Forelimb muscle (tissue), 1 donor: ENCODE data around the gene DAAM2. TPM values are rescaled to one million over a fixed set of nuclear protein-coding genes. Genes with fewer than 3 reads are reported as not detected.

Source experiments
- DNase-seq: peaks from one replicate; pipeline ENCODE4 v3.0.0-alpha.2; 2013; ENCODE audit warnings: low read depth
- polyA plus RNA-seq: library from polyadenylated mRNA; unstranded; fragments of 120-200 nt; gene quantifications from one replicate; pipeline ENCODE4 v1.2.1, GENCODE V29; 2013; ENCODE audit not compliant: insufficient read length

Gene DAAM2
- polyA plus RNA-seq, 1 donor, result 35.2 TPM

GRCh38 chr6:39887692-39888450, 95.7 kb downstream of the DAAM2 start:
- no peak for DNase-seq

GRCh38 chr6:39889229-39889628, 97.1 kb downstream of the DAAM2 start:
- DNase-seq, result no peak

DNA sequence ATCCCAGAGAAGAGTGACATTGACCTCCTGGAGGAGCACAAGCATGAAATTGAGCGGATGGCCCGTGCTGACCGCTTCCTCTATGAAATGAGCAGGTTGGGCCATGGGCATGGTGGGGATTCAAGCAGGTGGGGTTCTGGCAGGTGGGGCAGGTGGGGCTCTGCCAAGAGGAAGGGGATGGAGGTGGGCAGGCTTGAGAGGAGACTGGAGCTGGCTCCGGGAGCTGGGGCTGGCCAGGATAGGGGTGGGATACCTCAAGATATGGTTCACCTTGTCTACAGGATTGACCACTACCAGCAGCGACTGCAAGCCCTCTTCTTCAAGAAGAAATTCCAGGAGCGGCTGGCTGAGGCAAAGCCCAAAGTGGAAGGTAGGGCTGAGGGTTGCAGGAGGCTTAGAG, 99.2 kb downstream of the DAAM2 start:
- no peak for DNase-seq

DNA sequence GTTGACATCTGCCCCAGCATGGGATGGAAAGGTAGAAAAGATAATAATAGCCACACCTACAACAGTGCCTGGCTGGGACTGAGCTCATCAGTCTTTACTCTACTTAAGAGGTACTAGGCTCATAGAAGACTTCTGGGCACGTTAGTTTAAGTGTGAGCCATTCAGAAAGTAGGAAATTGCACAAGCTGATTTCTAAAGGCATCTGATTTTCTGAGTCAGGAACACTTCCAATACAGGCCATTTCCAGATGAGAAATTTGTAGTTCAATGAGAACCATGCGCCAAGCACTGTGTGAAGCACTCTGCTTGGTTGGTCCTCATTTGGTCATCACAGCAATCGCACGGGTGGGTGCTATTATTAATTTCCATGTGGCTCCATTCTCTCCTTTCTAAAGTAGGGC, 99.8 kb downstream of the DAAM2 start:
- no peak for DNase-seq

- no peak for DNase-seq
Observed at GRCh38 chr6:39892490-39893129, 100.4 kb downstream of the DAAM2 start.

- no peak for DNase-seq
Observed at GRCh38 chr6:39893286-39893685, 101.1 kb downstream of the DAAM2 start.

GRCh38 chr6:39896701-39897100, 104.5 kb downstream of the DAAM2 start:
- no peak for DNase-seq

DNA sequence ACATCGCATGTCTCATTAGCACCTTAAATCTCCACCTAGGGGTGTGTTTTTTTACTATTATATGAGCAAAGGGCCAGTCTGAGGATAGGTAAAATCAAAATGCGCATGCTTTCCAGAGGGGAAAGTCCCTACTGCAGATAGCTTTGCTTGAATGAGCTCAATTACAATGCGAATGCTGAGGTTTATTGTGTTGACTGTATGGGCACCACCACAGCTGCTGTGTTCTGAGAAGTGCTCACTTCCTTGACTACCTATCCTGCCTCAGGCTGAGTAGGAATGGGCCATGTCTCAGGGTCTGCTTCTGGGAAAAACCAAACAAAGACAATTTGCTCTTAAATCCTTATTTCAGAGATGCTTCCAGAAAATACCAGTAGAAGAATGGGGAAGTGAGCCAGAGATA, 105.5 kb downstream of the DAAM2 start:
- DNase-seq, result no peak

GRCh38 chr6:39898625-39899024, 106.4 kb downstream of the DAAM2 start:
- DNase-seq, result no peak

DNA sequence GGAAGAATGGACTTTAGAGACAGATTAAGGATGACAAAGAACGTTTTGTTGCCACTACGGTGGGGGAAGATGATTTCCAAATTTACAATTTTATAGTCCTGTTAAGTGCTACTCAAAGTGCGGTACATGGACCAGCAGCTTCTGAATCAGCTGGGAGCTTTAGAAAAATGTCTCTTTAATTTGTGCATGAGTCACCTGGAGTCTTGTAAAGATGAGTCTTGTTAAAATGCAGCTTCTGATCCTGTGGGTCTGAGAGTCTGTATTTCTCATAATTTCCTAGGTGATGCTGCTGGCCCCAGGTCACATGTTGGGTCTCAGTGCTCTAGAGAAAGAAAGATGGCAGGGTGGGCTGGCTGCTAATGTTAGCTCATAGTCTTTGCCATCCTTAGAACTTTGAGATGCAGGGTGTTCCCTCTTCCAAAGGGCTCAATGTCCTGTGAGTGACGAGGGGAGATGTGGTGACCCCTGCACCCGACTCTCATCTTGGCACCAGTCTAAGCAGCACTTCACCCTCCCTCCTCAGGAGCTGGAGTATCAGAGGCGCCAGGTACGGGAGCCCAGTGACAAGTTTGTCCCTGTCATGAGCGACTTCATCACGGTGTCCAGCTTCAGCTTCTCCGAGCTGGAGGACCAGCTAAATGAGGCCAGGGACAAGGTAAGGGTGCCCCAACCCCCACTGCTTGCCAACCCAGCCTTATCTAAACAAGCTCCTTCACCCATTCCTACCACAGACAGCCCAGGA, 107.5 kb downstream of the DAAM2 start:
- no peak for DNase-seq

DNA sequence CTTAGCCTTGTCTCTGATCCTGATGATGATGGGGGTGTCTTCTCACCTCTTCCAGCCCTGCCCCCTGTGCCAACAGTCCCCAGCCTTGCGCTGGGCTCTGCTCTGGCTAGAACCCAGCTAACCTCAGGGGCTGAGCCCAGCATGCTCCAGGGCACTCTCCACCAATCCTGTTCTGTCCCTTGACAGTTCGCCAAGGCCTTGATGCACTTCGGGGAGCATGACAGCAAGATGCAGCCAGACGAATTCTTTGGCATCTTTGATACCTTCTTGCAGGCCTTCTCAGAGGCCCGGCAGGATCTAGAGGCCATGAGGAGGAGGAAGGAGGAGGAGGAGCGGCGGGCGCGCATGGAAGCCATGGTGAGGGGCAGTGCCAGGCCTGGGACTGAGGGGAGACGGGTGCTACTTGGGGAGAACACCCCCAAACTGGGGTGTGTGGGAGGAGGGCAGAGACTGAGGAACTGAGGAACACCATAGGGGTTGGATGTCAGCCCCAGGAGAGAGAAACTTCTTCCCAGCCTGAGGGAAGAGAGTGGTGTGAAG, 109.0 kb downstream of the DAAM2 start:
- DNase-seq, result no peak

DNA sequence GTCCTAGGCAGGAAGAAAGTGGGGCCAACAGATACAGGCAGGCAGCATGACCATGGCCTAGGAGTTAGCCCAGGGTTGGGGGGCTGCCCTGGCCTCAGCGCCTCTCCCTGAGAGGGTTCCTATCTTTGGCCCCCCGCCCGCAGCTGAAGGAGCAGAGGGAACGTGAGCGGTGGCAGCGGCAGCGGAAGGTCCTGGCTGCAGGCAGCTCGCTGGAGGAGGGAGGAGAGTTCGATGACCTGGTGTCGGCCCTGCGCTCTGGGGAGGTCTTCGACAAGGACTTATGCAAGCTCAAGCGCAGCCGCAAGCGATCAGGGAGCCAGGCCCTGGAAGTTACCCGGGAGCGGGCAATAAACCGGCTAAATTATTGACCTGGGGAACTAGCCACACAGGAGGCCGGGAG, 109.5 kb downstream of the DAAM2 start:
- no peak for DNase-seq

DNA sequence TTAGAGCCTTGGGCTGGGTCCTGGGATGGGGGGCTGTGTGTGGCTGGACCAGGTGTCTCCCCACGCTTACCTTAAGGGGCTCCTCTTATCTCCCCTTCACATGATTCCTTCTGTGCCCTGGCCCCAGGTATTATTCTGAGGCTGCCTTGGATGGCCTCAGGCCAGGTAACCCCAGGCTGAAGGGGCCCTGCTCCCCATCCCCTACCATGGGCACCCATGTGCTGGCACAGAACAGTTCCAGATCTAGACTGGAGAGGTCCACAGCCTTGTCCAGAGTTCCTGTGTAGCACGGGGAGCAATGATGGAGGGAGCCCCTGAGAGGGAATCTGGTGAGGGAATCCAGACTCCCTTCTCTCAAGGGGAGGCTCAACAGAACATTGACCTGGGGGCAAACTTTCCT, 110.0 kb downstream of the DAAM2 start:
- no peak for DNase-seq

DNA sequence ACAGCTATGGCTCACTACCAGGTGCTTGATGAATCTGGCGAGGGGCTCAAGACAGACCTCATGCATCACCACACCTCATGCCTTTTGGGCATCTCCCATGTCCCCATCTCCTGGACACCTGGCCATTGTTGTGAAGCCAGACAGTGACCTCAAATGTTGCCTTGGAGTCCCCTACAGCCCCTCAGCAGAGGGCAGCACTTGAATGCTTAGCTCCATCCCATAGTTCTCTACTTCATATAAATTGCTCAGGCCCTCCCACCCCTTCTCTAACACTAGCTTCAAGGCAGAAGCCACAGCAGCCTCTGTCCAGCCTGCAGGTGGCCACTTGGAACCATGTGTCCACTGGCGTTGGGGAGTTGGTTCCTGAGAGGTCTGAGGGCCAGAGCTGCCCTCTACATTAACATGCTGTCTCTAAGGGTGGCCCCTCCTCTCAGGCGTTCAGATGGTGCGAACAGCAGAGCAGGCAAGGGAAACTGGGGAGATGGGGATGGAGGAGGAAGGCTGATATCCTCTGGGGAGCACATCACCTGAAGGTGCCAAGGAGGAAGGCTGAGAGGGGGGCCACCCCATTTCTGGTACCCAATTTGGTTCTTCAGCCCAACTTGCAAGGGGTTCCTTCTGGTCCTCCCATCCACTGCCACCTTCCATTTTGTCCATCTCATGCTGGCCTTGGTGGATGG, 110.8 kb downstream of the DAAM2 start:
- no peak for DNase-seq

DNA sequence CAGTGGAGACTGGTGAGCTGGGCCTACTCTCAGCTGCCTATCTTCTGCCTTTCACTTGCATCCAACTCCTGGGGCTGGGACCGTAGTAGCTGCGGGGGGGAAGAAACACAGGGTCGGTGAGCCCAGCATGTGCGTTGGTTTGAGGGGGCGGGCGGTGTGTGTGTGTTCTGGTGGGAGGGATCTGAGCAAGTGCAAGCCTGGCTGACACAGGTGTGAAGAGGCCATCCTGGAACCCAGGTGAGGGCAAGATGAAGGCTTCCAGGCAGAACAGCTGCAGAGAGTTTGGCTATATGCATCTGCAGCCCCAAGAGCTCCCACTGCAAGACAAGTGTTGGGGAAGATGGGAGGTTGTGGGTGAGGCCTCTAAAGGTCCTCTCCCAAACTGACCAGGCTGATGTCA, 111.5 kb downstream of the DAAM2 start:
- no peak for DNase-seq

DNA sequence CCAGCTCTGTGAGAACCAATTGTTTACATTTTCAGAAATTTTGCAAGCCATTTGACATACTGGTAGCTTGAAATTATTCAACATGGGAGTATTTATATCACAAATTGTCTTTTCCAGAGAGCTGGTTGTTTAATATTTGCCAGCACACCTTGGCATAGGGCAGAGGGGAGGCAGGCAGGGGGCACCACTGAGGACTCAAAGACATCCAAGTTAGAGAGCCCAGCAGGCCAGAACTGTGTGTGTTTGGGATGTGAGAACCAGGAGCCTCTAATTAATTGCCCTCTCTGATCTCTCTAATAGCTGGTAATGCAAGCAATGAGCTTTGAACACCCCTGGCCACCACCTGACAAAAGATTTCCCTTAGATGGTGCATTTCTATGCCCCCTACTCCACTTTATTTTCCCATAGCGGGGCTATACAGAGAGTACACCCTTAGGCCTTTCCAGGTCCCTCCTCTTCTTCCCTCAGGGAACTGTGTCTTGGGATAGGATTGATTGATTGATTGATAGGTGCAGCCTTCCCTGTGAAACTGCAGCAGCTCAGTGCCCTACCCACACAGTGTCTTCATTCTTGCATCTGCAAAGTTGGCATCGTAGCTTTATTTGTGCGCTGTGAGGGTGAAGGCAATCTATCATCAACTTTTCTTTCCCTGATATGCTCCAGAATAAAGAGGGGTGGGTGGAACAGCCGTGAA, 112.9 kb downstream of the DAAM2 start:
- no peak for DNase-seq

GRCh38 chr6:39905640-39905975, 113.4 kb downstream of the DAAM2 start:
- no peak for DNase-seq

GRCh38 chr6:39906318-39906761, 114.2 kb downstream of the DAAM2 start:
- DNase-seq, result no peak

DNA sequence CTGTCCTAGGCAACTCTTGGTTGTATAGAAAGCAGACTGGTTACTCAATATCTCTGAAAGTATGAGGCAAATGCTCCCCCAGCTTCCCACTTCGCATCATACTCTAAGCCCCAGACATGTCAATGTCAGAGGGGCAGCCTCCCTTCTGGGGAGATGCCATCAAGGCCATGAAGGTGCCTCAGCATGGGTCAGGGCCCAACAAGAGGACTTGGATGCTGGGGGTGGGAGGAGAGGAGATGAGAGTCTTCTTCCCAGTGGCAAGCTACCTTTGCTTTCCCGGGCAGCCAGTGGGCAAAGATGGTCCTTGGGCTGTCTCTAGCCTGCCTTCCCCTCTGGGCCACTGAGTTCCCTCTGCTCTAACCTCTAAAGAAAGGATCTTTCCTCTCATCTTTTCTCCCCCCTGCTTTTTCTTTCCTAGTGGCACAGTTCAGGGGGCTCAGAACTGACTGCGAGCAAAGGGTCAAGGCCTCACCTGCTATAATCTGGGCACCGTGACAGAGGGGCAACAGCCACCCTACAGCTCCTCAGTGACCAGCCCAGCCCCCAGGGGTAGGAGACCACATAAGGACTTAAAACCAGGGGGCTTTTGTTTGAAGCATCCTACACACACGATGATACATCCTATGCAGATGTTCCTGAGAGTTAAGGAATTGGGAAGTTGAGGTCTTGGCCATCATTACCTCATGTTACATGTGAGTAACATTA, 115.8 kb downstream of the DAAM2 start:
- DNase-seq, result no peak

- DNase-seq, result no peak
Observed at GRCh38 chr6:39908838-39909583, 116.8 kb downstream of the DAAM2 start.
